Esophagus muscularis mucosa (tissue), 4 donors: ENCODE results near the gene LYZL4.

ENCODE experiments used
- CTCF ChIP-seq, 3 experiments: fragments of 200-600 bp in 2 of 3; fragments of 450-650 bp in 1 of 3; sonication (generic) in 2 of 3; IDR thresholded peaks; one replicate each; pipeline ENCODE4 v1.5.1; 2017 to 2019; ENCODE audit warnings: antibody characterized with exemption in 3 of 3, mild to moderate bottlenecking in 2 of 3, moderate library complexity in 1 of 3
- EP300 ChIP-seq: sonication (generic); formaldehyde crosslinking; IDR thresholded peaks from one replicate; pipeline ENCODE4 v1.6.1; 2017; ENCODE audit warnings: antibody characterized with exemption
- POLR2A ChIP-seq: fragments of 450-650 bp; IDR thresholded peaks from one replicate; pipeline ENCODE4 v1.6.1; 2017; ENCODE audit warnings: antibody characterized with exemption, moderate library complexity, mild to moderate bottlenecking, low read depth
- POLR2AphosphoS5 ChIP-seq, 2 donors: sonication (generic); formaldehyde crosslinking; IDR thresholded peaks; one replicate each; pipeline ENCODE4 v1.6.1; 2017; ENCODE audit warnings: antibody characterized with exemption in 2 of 2

GRCh38 chr3:42438193-42438592 lies 27.8 kb upstream of the LYZL4 start:
- TF ChIP-seq CTCF (IDR thresholded peaks at IDR 0.05) = no peak
- no peak for TF ChIP-seq POLR2AphosphoS5 (IDR thresholded peaks at IDR 0.05)
- TF ChIP-seq POLR2A = no peak
- TF ChIP-seq EP300 = no peak
